ENCODE results near the gene C3orf85. TPM values are rescaled to one million over a fixed set of nuclear protein-coding genes. Genes with fewer than 3 reads are reported as not detected.

Gene C3orf85
- total RNA-seq, 2 donors from 2014 or later: not detected

- 53% methylated on average over 2 of the region's 2 CpGs for WGBS
- H3K4me1 ChIP-seq (replicated peaks): no peaks in the 10 kb centered on the region
- H3K9me3 ChIP-seq: no peaks in the 10 kb centered on the region
- no peaks in the 10 kb centered on the region for H3K27me3 ChIP-seq (replicated peaks; ENCODE audit: insufficient read depth)
- intact Hi-C loops (cut with DNase I): no loop called here
- no peak overlapping the region for H3K27ac ChIP-seq
- no peak for TF ChIP-seq POLR2A (IDR thresholded peaks at IDR 0.05)
- no peak for TF ChIP-seq POLR2AphosphoS5 (IDR thresholded peaks at IDR 0.05)
- no peak overlapping the region for H3K4me3 ChIP-seq
- DNase-seq (ENCODE audit: low spot score): no peak
- no peaks in the 10 kb centered on the region for H3K36me3 ChIP-seq
Measured at GRCh38 chr3:109116031-109116430, 20.5 kb upstream of the C3orf85 start.

GRCh38 chr3:109117939-109118338, 18.6 kb upstream of the C3orf85 start, which contains the start of gene MORC1:
Gene MORC1, minus strand, starts transcription at chr3:109118134. Its CDS starts 75 bp downstream, at chr3:109118059.
- no peak for DNase-seq (ENCODE audit: low spot score)
- no peaks in the 10 kb centered on the region for H3K36me3 ChIP-seq
- 95% methylated on average over 38 of the region's 38 CpGs for WGBS

GRCh38 chr3:109118584-109118983, 17.9 kb upstream of the C3orf85 start:
- H3K4me3 ChIP-seq: no peak overlapping the region
- WGBS: 81% methylated on average over 7 of the region's 7 CpGs
- no peaks in the 10 kb centered on the region for H3K9me3 ChIP-seq
- no peak overlapping the region for H3K27ac ChIP-seq
- no peaks in the 10 kb centered on the region for H3K36me3 ChIP-seq
- H3K4me1 ChIP-seq (replicated peaks): no peaks in the 10 kb centered on the region
- DNase-seq (ENCODE audit: low spot score): no peak
- intact Hi-C loops (cut with DNase I): no loop called here
- no peak for TF ChIP-seq CTCF (IDR thresholded peaks at IDR 0.05)
- TF ChIP-seq POLR2AphosphoS5 (IDR thresholded peaks at IDR 0.05): no peak
- TF ChIP-seq POLR2A (IDR thresholded peaks at IDR 0.05): no peak
- H3K27me3 ChIP-seq (replicated peaks; ENCODE audit: insufficient read depth): no peaks in the 10 kb centered on the region

More at GRCh38 chr3:109117939-109118338, 18.6 kb upstream of the C3orf85 start, which contains the start of gene MORC1:
- Histone ChIP-seq H3K4me3 (no peak within 1 kb of the TSS), H3K4me1 (replicated peaks) (no peaks in the 10 kb centered on the region), H3K9me3 (no peaks in the 10 kb centered on the region), H3K27ac (no peak within 1 kb of the TSS), H3K27me3 (replicated peaks; ENCODE audit: insufficient read depth) (no peaks in the 10 kb centered on the region)
- TF ChIP-seq CTCF (IDR thresholded peaks at IDR 0.05) (no peak), POLR2A (IDR thresholded peaks at IDR 0.05) (no peak), POLR2AphosphoS5 (IDR thresholded peaks at IDR 0.05) (no peak)
- intact Hi-C loops (cut with DNase I): no loop called here

GRCh38 chr3:109122690-109123089, 13.8 kb upstream of the C3orf85 start:
- intact Hi-C loops (cut with DNase I): no loop called here
- H3K4me3 ChIP-seq: no peak overlapping the region
- DNase-seq (ENCODE audit: low spot score): no peak
- H3K4me1 ChIP-seq (replicated peaks): no peaks in the 10 kb centered on the region
- no peaks in the 10 kb centered on the region for H3K36me3 ChIP-seq
- no peaks in the 10 kb centered on the region for H3K9me3 ChIP-seq
- no peak for TF ChIP-seq CTCF (IDR thresholded peaks at IDR 0.05)
- no peak overlapping the region for H3K27ac ChIP-seq
- no peaks in the 10 kb centered on the region for H3K27me3 ChIP-seq (replicated peaks; ENCODE audit: insufficient read depth)

- TF ChIP-seq POLR2AphosphoS5 (IDR thresholded peaks at IDR 0.05) (no peak), CTCF (IDR thresholded peaks at IDR 0.05) (no peak), POLR2A (IDR thresholded peaks at IDR 0.05) (no peak)
Measured at GRCh38 chr3:109125902-109126301, 10.6 kb upstream of the C3orf85 start.

More at GRCh38 chr3:109125902-109126301, 10.6 kb upstream of the C3orf85 start:
- no peak for DNase-seq (ENCODE audit: low spot score)
- Histone ChIP-seq H3K36me3 (no peaks in the 10 kb centered on the region), H3K9me3 (no peaks in the 10 kb centered on the region), H3K4me1 (replicated peaks) (no peaks in the 10 kb centered on the region), H3K27ac (no peak overlapping the region), H3K27me3 (replicated peaks; ENCODE audit: insufficient read depth) (no peaks in the 10 kb centered on the region), H3K4me3 (no peak overlapping the region)
- intact Hi-C loops (cut with DNase I): no loop called here

Measured in prostate gland (tissue), 2 donors.